HepG2 (cell line): ENCODE data around the gene BCL2L1. TPM values are rescaled to one million over a fixed set of nuclear protein-coding genes. Genes with fewer than 3 reads are reported as not detected.

Experiments
- CEBPB ChIP-seq: IDR thresholded peaks from 2 replicates; pipeline ENCODE4 v1.6.1; 2011; ENCODE audit warnings: low read depth, low read length, improper control_type of control experiment, borderline replicate concordance
- CSRNP2 ChIP-seq: sonication (generic); formaldehyde crosslinking; conservative IDR thresholded peaks from 2 replicates; pipeline ENCODE4 v1.8.0; 2022; ENCODE audit warnings: low read depth, missing genetic modification reagents
- ELF4 ChIP-seq: sonication (generic); formaldehyde crosslinking; IDR thresholded peaks from 2 replicates; pipeline ENCODE4 v1.5.0; 2020; ENCODE audit warnings: missing genetic modification reagents, mild to moderate bottlenecking, moderate library complexity, borderline replicate concordance
- GABPA ChIP-seq, 2 experiments: IDR thresholded peaks; 2 replicates each; pipeline ENCODE4 v1.6.1; 2011 to 2016; ENCODE audit warnings: low read depth in 2 of 2, low read length in 1 of 2, missing biosample characterization in 1 of 2, missing genetic modification characterization in 1 of 2
- IRF9 ChIP-seq: sonication (generic); formaldehyde crosslinking; IDR thresholded peaks from 2 replicates; pipeline ENCODE4 v1.8.0; 2022; ENCODE audit warnings: missing genetic modification reagents, mild to moderate bottlenecking, borderline replicate concordance
- KLF16 ChIP-seq, 2 experiments: sonication (generic) in 1 of 2; formaldehyde crosslinking in 1 of 2; IDR thresholded peaks; 2 replicates each; pipeline versions ENCODE4 v1.6.1 to v1.8.0; 2016 to 2023; ENCODE audit warnings: missing genetic modification reagents in 2 of 2, missing compliant biosample characterization in 1 of 2
- MAFF ChIP-seq: IDR thresholded peaks from 2 replicates; pipeline ENCODE4 v1.6.1; 2011; ENCODE audit warnings: low read depth, low read length, improper control_type of control experiment
- MEIS1 ChIP-seq: sonication (generic); formaldehyde crosslinking; IDR thresholded peaks from 2 replicates; pipeline ENCODE4 v1.9.0; 2021; ENCODE audit warnings: mild to moderate bottlenecking, missing genetic modification reagents, moderate library complexity, borderline replicate concordance
- NCOA1 ChIP-seq: sonication (generic); formaldehyde crosslinking; IDR thresholded peaks from 2 replicates; pipeline ENCODE4 v1.9.0; 2021; ENCODE audit warnings: missing genetic modification reagents
- NR0B2 ChIP-seq: sonication (generic); formaldehyde crosslinking; IDR thresholded peaks from 2 replicates; pipeline ENCODE4 v1.4.0; 2020; ENCODE audit warnings: mild to moderate bottlenecking, missing genetic modification reagents
- POGZ ChIP-seq: sonication (generic); formaldehyde crosslinking; IDR thresholded peaks from 2 replicates; pipeline ENCODE4 v1.4.0; 2020; ENCODE audit warnings: mild to moderate bottlenecking, missing genetic modification reagents
- RBFOX2 ChIP-seq: fragments of 200-400 bp; formaldehyde crosslinking; IDR thresholded peaks from 2 replicates; pipeline ENCODE4 v1.6.1; 2017; ENCODE audit warnings: low read depth, mild to moderate bottlenecking, low read length
- RFXANK ChIP-seq: IDR thresholded peaks from 2 replicates; pipeline ENCODE4 v1.6.1; 2016
- SMYD3 ChIP-seq: sonication (generic); formaldehyde crosslinking; IDR thresholded peaks from 2 replicates; pipeline ENCODE4 v1.8.1; 2023; ENCODE audit warnings: mild to moderate bottlenecking, missing genetic modification reagents
- STAT5B ChIP-seq: sonication (generic); formaldehyde crosslinking; IDR thresholded peaks from 2 replicates; pipeline ENCODE4 v1.4.0; 2020; ENCODE audit warnings: missing genetic modification reagents
- ZC3H4 ChIP-seq: sonication (generic); formaldehyde crosslinking; IDR thresholded peaks from 2 replicates; pipeline ENCODE4 v1.4.0; 2020; ENCODE audit warnings: missing genetic modification reagents, borderline replicate concordance
- ZNF275 ChIP-seq: sonication (generic); formaldehyde crosslinking; IDR thresholded peaks from 2 replicates; pipeline ENCODE4 v1.8.0; 2022; ENCODE audit warnings: missing genetic modification reagents, mild to moderate bottlenecking, inconsistent platforms, borderline replicate concordance
- ZNF3 ChIP-seq: IDR thresholded peaks from 2 replicates; pipeline ENCODE4 v1.7.0; 2017; ENCODE audit warnings: inconsistent platforms
- ZNF790 ChIP-seq: sonication (generic); formaldehyde crosslinking; IDR thresholded peaks from 2 replicates; pipeline ENCODE4 v1.8.0; 2022; ENCODE audit warnings: missing genetic modification reagents, mild to moderate bottlenecking, borderline replicate concordance
- polyA plus RNA-seq, 8 experiments: library from polyadenylated mRNA; depleted of rRNA in 3 of 8; stranded (reverse) in 7 of 8; unstranded in 1 of 8; fragments of >200 nt; fragmentation: Illumina TruSeq in 4 of 8; extraction: Trizol in 4 of 8; gene quantifications; 2 replicates each; pipeline versions ENCODE4 v1.2.1 to v1.2.3, GENCODE V29; 2011 to 2016; ENCODE audit warnings: low read depth in 4 of 8, missing spikeins in 1 of 8, mixed read lengths in 1 of 8; ENCODE audit not compliant: insufficient read depth in 1 of 8
- total RNA-seq, 5 experiments: library from RNA; depleted of rRNA; stranded (reverse); fragments of >200 nt; fragmentation: Illumina TruSeq; extraction: Trizol; gene quantifications; 2 replicates each; pipeline ENCODE4 v1.2.3, GENCODE V29; 2016; ENCODE audit warnings: low read depth in 1 of 5
- TF ChIP-seq, protein P1 (sequence below): sonication (generic); formaldehyde crosslinking; IDR thresholded peaks from 2 replicates; pipeline ENCODE4 v1.5.1; 2020; ENCODE audit warnings: mild to moderate bottlenecking, missing genetic modification reagents, borderline replicate concordance
- TF ChIP-seq, protein P2 (sequence below): sonication (generic); formaldehyde crosslinking; IDR thresholded peaks from 2 replicates; pipeline ENCODE4 v1.5.1; 2020; ENCODE audit warnings: mild to moderate bottlenecking, moderate library complexity, missing genetic modification reagents

Gene BCL2L1
- total and polyA plus RNA-seq, 2 of the 13 experiments (the other 11 are each of a cell fraction or from before 2014, with no cell fraction given) = 164 to 258 TPM

DNA sequence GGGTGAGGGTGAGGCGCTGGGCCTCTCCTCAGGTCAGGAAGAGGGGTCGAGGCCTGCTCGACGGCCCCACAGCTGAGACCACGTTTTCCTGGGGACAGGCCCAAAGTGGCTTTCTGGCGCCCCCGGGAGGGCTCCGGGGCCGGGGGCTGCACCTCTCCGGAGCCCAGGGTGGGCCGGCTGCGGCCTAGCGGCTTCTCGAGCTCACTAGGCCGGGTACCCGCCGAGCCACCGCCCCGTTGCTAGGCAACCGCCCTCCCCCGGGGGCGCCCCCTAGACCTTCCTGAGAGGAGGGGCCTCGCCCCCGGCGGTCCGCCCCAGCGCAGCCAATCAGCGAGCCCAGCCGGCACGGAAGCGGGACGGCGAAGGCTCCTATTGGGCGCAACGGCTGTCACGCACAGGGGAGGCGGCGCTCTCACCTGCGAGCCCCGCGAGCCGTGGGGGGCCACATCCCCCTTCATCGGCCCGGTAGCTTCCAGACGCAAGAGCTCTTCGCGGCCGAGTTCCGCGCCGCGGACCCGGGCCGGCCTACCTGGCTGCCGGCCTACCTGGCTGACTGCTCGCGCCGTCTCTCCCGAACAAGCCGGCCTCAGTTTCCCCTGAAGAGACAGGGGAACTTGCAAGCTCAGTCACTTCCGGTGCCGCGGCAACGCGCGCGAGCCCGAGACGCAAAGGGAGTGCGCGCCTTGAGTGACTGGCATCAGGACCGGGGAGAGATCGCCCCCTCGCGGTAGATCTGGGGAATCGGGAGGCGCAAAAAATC, 831 bp upstream of the BCL2L1 start (continued):
- TF ChIP-seq, protein P1, sequence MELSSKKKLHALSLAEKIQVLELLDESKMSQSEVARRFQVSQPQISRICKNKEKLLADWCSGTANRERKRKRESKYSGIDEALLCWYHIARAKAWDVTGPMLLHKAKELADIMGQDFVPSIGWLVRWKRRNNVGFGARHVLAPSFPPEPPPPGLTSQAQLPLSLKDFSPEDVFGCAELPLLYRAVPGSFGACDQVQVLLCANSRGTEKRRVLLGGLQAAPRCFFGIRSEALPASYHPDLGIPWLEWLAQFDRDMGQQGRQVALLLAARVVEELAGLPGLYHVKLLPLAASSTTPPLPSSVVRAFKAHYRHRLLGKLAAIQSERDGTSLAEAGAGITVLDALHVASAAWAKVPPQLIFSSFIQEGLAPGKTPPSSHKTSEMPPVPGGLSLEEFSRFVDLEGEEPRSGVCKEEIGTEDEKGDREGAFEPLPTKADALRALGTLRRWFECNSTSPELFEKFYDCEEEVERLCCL = 0 out of 2 replicates have a peak, but pooled peaks have one; percentile 71
- TF ChIP-seq NR0B2 (CRISPR knock-in tag) (peak; percentile 65), STAT5B (CRISPR knock-in tag) (peak; percentile 29; the same call in 1 of the 2 replicates), MAFF (peak; percentile 31; the same call in 1 of the 2 replicates), CEBPB (no peak), IRF9 (CRISPR knock-in tag) (peak; percentile 84; the same call in 1 of the 2 replicates), RBFOX2 (peak; percentile 99), ZNF3 (CRISPR knock-in tag) (peak; percentile 84), ZNF275 (CRISPR knock-in tag) (peak; percentile 98), KLF16 (CRISPR knock-in tag; IDR thresholded peaks at IDR 0.05) (no peak; a peak in 2 of 4 replicates), ZC3H4 (CRISPR knock-in tag) (no peak; the same call in 1 of the 2 replicates), GABPA (IDR thresholded peaks at IDR 0.05; ENCODE audit: low read depth, low read length) (peak; percentile 66), GABPA (CRISPR knock-in tag; IDR thresholded peaks at IDR 0.05; ENCODE audit: low read depth) (peak; percentile 93), SMYD3 (CRISPR knock-in tag) (peak; percentile 96), POGZ (CRISPR knock-in tag) (peak; percentile 33), ELF4 (CRISPR knock-in tag) (peak; percentile 95; the same call in 1 of the 2 replicates), RFXANK (CRISPR knock-in tag) (peak; percentile 78), CSRNP2 (CRISPR knock-in tag) (no peak), NCOA1 (peak; percentile 90; the same call in 1 of the 2 replicates), MEIS1 (peak; percentile 94), ZNF790 (peak; percentile 94; the same call in 1 of the 2 replicates)
- TF ChIP-seq, protein P2, sequence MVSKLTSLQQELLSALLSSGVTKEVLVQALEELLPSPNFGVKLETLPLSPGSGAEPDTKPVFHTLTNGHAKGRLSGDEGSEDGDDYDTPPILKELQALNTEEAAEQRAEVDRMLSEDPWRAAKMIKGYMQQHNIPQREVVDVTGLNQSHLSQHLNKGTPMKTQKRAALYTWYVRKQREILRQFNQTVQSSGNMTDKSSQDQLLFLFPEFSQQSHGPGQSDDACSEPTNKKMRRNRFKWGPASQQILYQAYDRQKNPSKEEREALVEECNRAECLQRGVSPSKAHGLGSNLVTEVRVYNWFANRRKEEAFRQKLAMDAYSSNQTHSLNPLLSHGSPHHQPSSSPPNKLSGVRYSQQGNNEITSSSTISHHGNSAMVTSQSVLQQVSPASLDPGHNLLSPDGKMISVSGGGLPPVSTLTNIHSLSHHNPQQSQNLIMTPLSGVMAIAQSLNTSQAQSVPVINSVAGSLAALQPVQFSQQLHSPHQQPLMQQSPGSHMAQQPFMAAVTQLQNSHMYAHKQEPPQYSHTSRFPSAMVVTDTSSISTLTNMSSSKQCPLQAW (CRISPR knock-in tag) = peak; percentile 76
